Panc1 (cell line): Measurements from ENCODE around the gene RPS2. TPM values are rescaled to one million over a fixed set of nuclear protein-coding genes. Genes with fewer than 3 reads are reported as not detected.

Experiments
- ATAC-seq: fragments of 200-7000 bp; cut with Tn5 transposase; 2 replicates; pipeline ENCODE4 v1.9.1; 2020; ENCODE audit warnings: mild to moderate bottlenecking, moderate library complexity
- BruUV-seq: library from RNA; stranded (reverse); fragments of 400-500 nt; replicated peaks from 2 replicates; lab custom pipeline; 2021; lab: Mats Ljungman, UMichigan
- CTCF ChIA-PET: fragments of 300-600 bp; sonication (Branson Sonifier 250); formaldehyde crosslinking; loops from one replicate; lab custom pipeline; 2022; ENCODE audit warnings: antibody characterized with exemption; lab: Charles Lee
- POLR2A ChIA-PET: fragments of 300-600 bp; sonication (Branson Sonifier 250); formaldehyde crosslinking; loops from one replicate; lab custom pipeline; 2022; ENCODE audit warnings: antibody characterized with exemption; lab: Charles Lee
- DNase-seq: peaks from one replicate; pipeline ENCODE4 v3.0.0-alpha.2; 2010; ENCODE audit warnings: low read depth, low spot score
- H3K27ac ChIP-seq: 2 replicates; pipeline ENCODE4 v1.5.1; 2011; ENCODE audit warnings: mild to moderate bottlenecking, low read length, inconsistent platforms
- H3K27me3 ChIP-seq: fragments of 200-500 bp; sonication (Bioruptor generic); 2 replicates; pipeline ENCODE4 v1.6.0; 2014; ENCODE audit warnings: low read length, inconsistent platforms; ENCODE audit not compliant: control insufficient read depth, insufficient read depth
- H3K36me3 ChIP-seq: fragments of 200-500 bp; sonication (Bioruptor generic); 2 replicates; pipeline ENCODE4 v1.5.1; 2014; ENCODE audit warnings: inconsistent platforms, mild to moderate bottlenecking, low read length, moderate library complexity; ENCODE audit not compliant: control insufficient read depth, insufficient read depth
- H3K4me1 ChIP-seq: 2 replicates; pipeline ENCODE4 v1.5.1; 2011; ENCODE audit warnings: inconsistent platforms, mild to moderate bottlenecking, low read length, moderate library complexity; ENCODE audit not compliant: control insufficient read depth, insufficient read depth
- H3K4me3 ChIP-seq, 2 experiments: 2 replicates each; pipeline ENCODE4 v1.5.1; 2011 to 2012; ENCODE audit warnings: low read depth in 2 of 2, low read length in 2 of 2, mild to moderate bottlenecking in 2 of 2, inconsistent platforms in 1 of 2, moderate library complexity in 1 of 2
- H3K9me3 ChIP-seq: fragments of 200-500 bp; sonication (Bioruptor generic); 2 replicates; pipeline ENCODE4 v1.5.1; 2014; ENCODE audit warnings: low read depth, mild to moderate bottlenecking, inconsistent platforms, low read length, moderate library complexity; ENCODE audit not compliant: control insufficient read depth, insufficient read depth
- CTCF ChIP-seq: fragments of 450-650 bp; IDR thresholded peaks from 2 replicates; pipeline ENCODE4 v1.5.1; 2017; ENCODE audit warnings: mild to moderate bottlenecking
- POLR2AphosphoS5 ChIP-seq: IDR thresholded peaks from 2 replicates; pipeline ENCODE4 v1.6.1; 2012; ENCODE audit warnings: mild to moderate bottlenecking, low read depth, low read length, moderate library complexity
- REST ChIP-seq, 2 experiments: IDR thresholded peaks; 2 replicates each; pipeline ENCODE4 v1.6.1; 2011 to 2012; ENCODE audit warnings: low read depth in 2 of 2, control low read depth in 1 of 2, low read length in 1 of 2, mild to moderate bottlenecking in 1 of 2, moderate library complexity in 1 of 2; ENCODE audit not compliant: insufficient read depth in 1 of 2
- SIN3A ChIP-seq: IDR thresholded peaks from 2 replicates; pipeline ENCODE4 v1.6.1; 2012; ENCODE audit warnings: low read depth, mild to moderate bottlenecking, low read length, moderate library complexity, borderline replicate concordance; ENCODE audit not compliant: insufficient read depth
- TCF7L2 ChIP-seq: IDR thresholded peaks from 2 replicates; pipeline ENCODE4 v1.6.1; 2011; ENCODE audit warnings: mild to moderate bottlenecking, low read depth, low read length, inconsistent platforms
- in situ Hi-C: cut with HindIII; loops from 2 replicates; pipeline ENCODE4 v1.10.0; 2016; ENCODE audit warnings: low sequenced_read_pairs, low pct_unique_long_range_greater_than_20kb
- intact Hi-C: fragments of 100-400 bp; cut with micrococcal nuclease; formaldehyde crosslinking; loops from one replicate; pipeline ENCODE4 v1.10.0; 2022; ENCODE audit not compliant: unreplicated experiment
- total RNA-seq: library from RNA; stranded (reverse); gene quantifications from one replicate; pipeline ENCODE4 v1.2.1, GENCODE V29; 2021; ENCODE audit not compliant: unreplicated experiment

Gene RPS2
- total RNA-seq, 1 experiment from 2014 or later = 2,794 TPM

GRCh38 chr16:1926271-1926670, 38.4 kb downstream of the RPS2 start:
- H3K27me3 ChIP-seq = no peaks in the 10 kb centered on the region
- no peak for TF ChIP-seq TCF7L2
- TF ChIP-seq CTCF = no peak
- TF ChIP-seq POLR2AphosphoS5 = no peak
- no peak for TF ChIP-seq REST (IDR thresholded peaks at IDR 0.05; ENCODE audit: insufficient read depth in 1 of 2, low read depth in 2 of 2, low read length in 1 of 2)
- no peak for TF ChIP-seq SIN3A
- POLR2A ChIA-PET = no interaction called here
- no peaks in the 10 kb centered on the region for H3K36me3 ChIP-seq
- no peak overlapping the region for H3K27ac ChIP-seq
- H3K9me3 ChIP-seq = no peaks in the 10 kb centered on the region
- in situ Hi-C loops = no loop called here
- BruUV-seq = no TSS peak
- intact Hi-C loops = no loop called here
- H3K4me3 ChIP-seq = no peak overlapping the region
- H3K4me1 ChIP-seq = peaks cover 5% of the 10 kb centered on the region; the same call in 1 of the 2 replicates
- CTCF ChIA-PET = interaction anchor here (0.7 to 1.6 kb wide), 2 partner anchors 29 to 62 kb away, joined by 3 to 6 read pairs; no protein-coding TSS in a partner anchor
- no peak for ATAC-seq
- no peak for DNase-seq

- POLR2A ChIA-PET = interaction anchor here (0.6 kb wide), 1 partner anchor 108 kb away, joined by 4 read pairs; no protein-coding TSS in a partner anchor
- H3K27ac ChIP-seq = no peak overlapping the region
- in situ Hi-C loops (no loop called here), intact Hi-C loops (no loop called here)
- TF ChIP-seq TCF7L2 (no peak), CTCF (no peak), POLR2AphosphoS5 (no peak), SIN3A (no peak), REST (IDR thresholded peaks at IDR 0.05; ENCODE audit: insufficient read depth in 1 of 2, low read depth in 2 of 2, low read length in 1 of 2) (no peak)
- DNase-seq (no peak), ATAC-seq (no peak)
- BruUV-seq = no TSS peak
- H3K4me3 ChIP-seq = no peak overlapping the region
- no peaks in the 10 kb centered on the region for H3K9me3 ChIP-seq
- no peaks in the 10 kb centered on the region; the same call in 1 of the 2 replicates for H3K27me3 ChIP-seq
- no peaks in the 10 kb centered on the region for H3K36me3 ChIP-seq
- peaks cover 17% of the 10 kb centered on the region for H3K4me1 ChIP-seq
- CTCF ChIA-PET = no interaction called here
These were observed 40.5 kb downstream of the RPS2 start for GRCh38 chr16:1924095-1924494.
